ENCODE results near the gene TMEM108. TPM values are rescaled to one million over a fixed set of nuclear protein-coding genes. Genes with fewer than 3 reads are reported as not detected.

Gene TMEM108
- total and polyA plus RNA-seq, 10 of the 15 experiments (the other 5 are each of a cell fraction or from before 2014, with no cell fraction given): 0.02 to 0.58 (median 0.12) TPM; not detected in 5

DNA sequence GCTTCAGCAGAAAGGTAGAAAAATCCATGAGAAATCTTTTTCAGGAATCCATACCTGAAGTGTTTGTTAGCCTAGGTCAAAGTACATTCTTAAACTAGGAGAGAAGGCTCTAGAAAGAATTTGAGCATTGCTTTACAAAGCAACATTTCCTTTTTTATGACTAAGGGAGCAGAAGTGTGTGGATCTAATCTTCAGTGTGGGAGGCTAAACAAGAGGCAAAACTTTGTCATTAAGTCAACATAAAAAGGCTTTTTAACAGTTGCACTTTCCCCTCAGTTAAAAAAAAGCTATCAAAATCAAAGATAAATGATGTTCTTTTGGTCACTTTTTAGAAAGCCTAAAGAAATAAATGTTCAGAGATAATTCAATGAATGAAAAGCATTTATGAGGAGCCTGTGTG, 154.8 kb downstream of the TMEM108 start:
- no peaks in the 10 kb centered on the region for H4K20me1 ChIP-seq (ENCODE audit: control insufficient read depth, insufficient read depth)
- H3K36me3 ChIP-seq (ENCODE audit: control insufficient read depth in 2 of 2, insufficient read depth in 2 of 2, low read length in 1 of 2): no peaks in the 10 kb centered on the region
- in situ Hi-C loops (cut with MboI) (no loop called here), intact Hi-C loops (cut with micrococcal nuclease; ENCODE audit: unreplicated experiment) (no loop called here)
- ChIA-PET POLR2A (no interaction called here), RAD21 (ENCODE audit: unreplicated experiment) (no interaction called here), CTCF (no interaction called here), SMC1A (ENCODE audit: uncharacterized antibody, unreplicated experiment) (no interaction called here)
- no peak overlapping the region for H3K27ac ChIP-seq (ENCODE audit: control insufficient read depth, insufficient read depth)
- no peaks in the 10 kb centered on the region for H3K79me2 ChIP-seq (ENCODE audit: control insufficient read depth, insufficient read depth, low read length)
- H3K9me3 ChIP-seq (replicated peaks; ENCODE audit: control insufficient read depth, insufficient read depth, low read length): no peaks in the 10 kb centered on the region
- TF ChIP-seq CREM (IDR thresholded peaks at IDR 0.05; ENCODE audit: low read depth) (no peak), ZBTB4 (CRISPR knock-in tag; IDR thresholded peaks at IDR 0.05) (no peak), ATF2 (IDR thresholded peaks at IDR 0.05; ENCODE audit: low read length) (no peak), IKZF2 (IDR thresholded peaks at IDR 0.05) (no peak), ZNF207 (IDR thresholded peaks at IDR 0.05; ENCODE audit: borderline replicate concordance) (no peak), HDGF (IDR thresholded peaks at IDR 0.05) (no peak), NRF1 (conservative IDR thresholded peaks at IDR 0.05; ENCODE audit: low read depth, low read length) (no peak), STAT1 (conservative IDR thresholded peaks at IDR 0.05) (no peak), HDAC6 (IDR thresholded peaks at IDR 0.05; ENCODE audit: unreplicated experiment) (no peak), TCF3 (IDR thresholded peaks at IDR 0.05; ENCODE audit: borderline replicate concordance, insufficient read depth, low read depth, low read length) (no peak), MTA2 (IDR thresholded peaks at IDR 0.05; ENCODE audit: low read depth) (no peak), TARDBP (IDR thresholded peaks at IDR 0.05; ENCODE audit: borderline replicate concordance) (no peak), RELB (IDR thresholded peaks at IDR 0.05; ENCODE audit: low read depth) (no peak), CREB1 (IDR thresholded peaks at IDR 0.05; ENCODE audit: low read depth) (no peak)
- TF ChIP-seq, protein P1, sequence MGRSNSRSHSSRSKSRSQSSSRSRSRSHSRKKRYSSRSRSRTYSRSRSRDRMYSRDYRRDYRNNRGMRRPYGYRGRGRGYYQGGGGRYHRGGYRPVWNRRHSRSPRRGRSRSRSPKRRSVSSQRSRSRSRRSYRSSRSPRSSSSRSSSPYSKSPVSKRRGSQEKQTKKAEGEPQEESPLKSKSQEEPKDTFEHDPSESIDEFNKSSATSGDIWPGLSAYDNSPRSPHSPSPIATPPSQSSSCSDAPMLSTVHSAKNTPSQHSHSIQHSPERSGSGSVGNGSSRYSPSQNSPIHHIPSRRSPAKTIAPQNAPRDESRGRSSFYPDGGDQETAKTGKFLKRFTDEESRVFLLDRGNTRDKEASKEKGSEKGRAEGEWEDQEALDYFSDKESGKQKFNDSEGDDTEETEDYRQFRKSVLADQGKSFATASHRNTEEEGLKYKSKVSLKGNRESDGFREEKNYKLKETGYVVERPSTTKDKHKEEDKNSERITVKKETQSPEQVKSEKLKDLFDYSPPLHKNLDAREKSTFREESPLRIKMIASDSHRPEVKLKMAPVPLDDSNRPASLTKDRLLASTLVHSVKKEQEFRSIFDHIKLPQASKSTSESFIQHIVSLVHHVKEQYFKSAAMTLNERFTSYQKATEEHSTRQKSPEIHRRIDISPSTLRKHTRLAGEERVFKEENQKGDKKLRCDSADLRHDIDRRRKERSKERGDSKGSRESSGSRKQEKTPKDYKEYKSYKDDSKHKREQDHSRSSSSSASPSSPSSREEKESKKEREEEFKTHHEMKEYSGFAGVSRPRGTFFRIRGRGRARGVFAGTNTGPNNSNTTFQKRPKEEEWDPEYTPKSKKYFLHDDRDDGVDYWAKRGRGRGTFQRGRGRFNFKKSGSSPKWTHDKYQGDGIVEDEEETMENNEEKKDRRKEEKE (IDR thresholded peaks at IDR 0.05): no peak
- TF ChIP-seq, protein P2, sequence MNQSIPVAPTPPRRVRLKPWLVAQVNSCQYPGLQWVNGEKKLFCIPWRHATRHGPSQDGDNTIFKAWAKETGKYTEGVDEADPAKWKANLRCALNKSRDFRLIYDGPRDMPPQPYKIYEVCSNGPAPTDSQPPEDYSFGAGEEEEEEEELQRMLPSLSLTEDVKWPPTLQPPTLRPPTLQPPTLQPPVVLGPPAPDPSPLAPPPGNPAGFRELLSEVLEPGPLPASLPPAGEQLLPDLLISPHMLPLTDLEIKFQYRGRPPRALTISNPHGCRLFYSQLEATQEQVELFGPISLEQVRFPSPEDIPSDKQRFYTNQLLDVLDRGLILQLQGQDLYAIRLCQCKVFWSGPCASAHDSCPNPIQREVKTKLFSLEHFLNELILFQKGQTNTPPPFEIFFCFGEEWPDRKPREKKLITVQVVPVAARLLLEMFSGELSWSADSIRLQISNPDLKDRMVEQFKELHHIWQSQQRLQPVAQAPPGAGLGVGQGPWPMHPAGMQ (IDR thresholded peaks at IDR 0.05; ENCODE audit: borderline replicate concordance): no peak
- BruUV-seq (replicated peaks): no TSS peak
- no peak overlapping the region for H2AFZ ChIP-seq (ENCODE audit: control insufficient read depth, low read depth, low read length)
- H3K27me3 ChIP-seq (replicated peaks in 1 of 2; ENCODE audit: control insufficient read depth in 2 of 2, insufficient read depth in 2 of 2, low read length in 1 of 2): no peaks in the 10 kb centered on the region
- H3K4me1 ChIP-seq (ENCODE audit: control insufficient read depth, insufficient read depth, low read length): no peaks in the 10 kb centered on the region
- FAIRE-seq (no peak), DNase-seq (ENCODE audit: low read depth, low spot score) (no peak), ATAC-seq (no peak)
- H3K9ac ChIP-seq (ENCODE audit: control insufficient read depth, insufficient read depth, low read length): no peak overlapping the region
- no peak overlapping the region for H3K4me3 ChIP-seq
- H3K4me2 ChIP-seq (ENCODE audit: control insufficient read depth, insufficient read depth): no peak overlapping the region

Measured in GM12878 (cell line).